ENCODE results near the gene TUBA3E.
"Not testable (repeated sequence)": the region's sequence is repeated elsewhere in the genome, so short reads cannot be mapped to it uniquely, and the experiment has no call there.

GRCh38 chr2:130157354-130157753 lies 40.9 kb downstream of the TUBA3E start:
- not testable (repeated sequence) for TF ChIP-seq CTCF, POLR2A (IDR thresholded peaks at IDR 0.05)

All from adrenal gland (tissue), 5 donors.